A549 (cell line): Measurements from ENCODE around the gene AGFG1.

ENCODE experiments used
- CHD2 ChIP-seq: fragments of 150-350 bp; IDR thresholded peaks from 2 replicates; pipeline ENCODE4 v1.6.1; 2014; ENCODE audit warnings: low read length; ENCODE audit not compliant: partially characterized antibody
- CTCF ChIP-seq: fragments of >200 bp; sonication (Bioruptor Twin); formaldehyde crosslinking; IDR thresholded peaks from 3 replicates; pipeline ENCODE4 v1.5.1; 2016
- E2F6 ChIP-seq: IDR thresholded peaks from 2 replicates; pipeline ENCODE4 v1.6.1; 2012; ENCODE audit warnings: low read depth, borderline replicate concordance
- EP300 ChIP-seq, 2 experiments: fragments of >200 bp; sonication (Bioruptor Twin); formaldehyde crosslinking; IDR thresholded peaks; 2 replicates in 1 of 2; 3 replicates in 1 of 2; pipeline ENCODE4 v1.6.1; 2016 to 2017
- ESRRA ChIP-seq: fragments of 150-350 bp; IDR thresholded peaks from 2 replicates; pipeline ENCODE4 v1.6.1; 2014; ENCODE audit warnings: mild to moderate bottlenecking, low read length, borderline replicate concordance
- NR3C1 ChIP-seq: fragments of >200 bp; sonication (Bioruptor Twin); formaldehyde crosslinking; IDR thresholded peaks from 3 replicates; pipeline ENCODE4 v1.6.1; 2017

- no peak for TF ChIP-seq CHD2
- TF ChIP-seq CTCF = no peak
- TF ChIP-seq E2F6 = no peak
- TF ChIP-seq EP300 (IDR thresholded peaks at IDR 0.05) = no peak
- no peak for TF ChIP-seq ESRRA
- no peak for TF ChIP-seq NR3C1
Observed at GRCh38 chr2:227442639-227443038, 29.3 kb upstream of the AGFG1 start.
